HG02981 (cell line): ENCODE measurements around the gene GPLD1.
"Not testable (repeated sequence)": the region's sequence is repeated elsewhere in the genome, so short reads cannot be mapped to it uniquely, and the experiment has no call there.

Experiments
- ATAC-seq: cut with Tn5 transposase; IDR thresholded peaks from one replicate; pipeline ENCODE4 v1.9.1; 2021; ENCODE audit warnings: mild to moderate bottlenecking, moderate library complexity; ENCODE audit not compliant: unreplicated experiment

GPLD1 gene

GRCh38 chr6:24489470-24489869 is at the start of gene GPLD1:
Gene GPLD1 (minus strand): TSS chr6:24489578. CDS start chr6:24489511, 67 bp downstream.
- ATAC-seq = no peak

- ATAC-seq = no peak
Observed at GRCh38 chr6:24537771-24538385, 48.5 kb upstream of the GPLD1 start.

GRCh38 chr6:24537082-24537699 is 47.8 kb upstream of the GPLD1 start:
- no peak for ATAC-seq

- ATAC-seq = no peak
Observed at GRCh38 chr6:24536466-24536865, 47.1 kb upstream of the GPLD1 start.

- ATAC-seq = no peak
Observed at GRCh38 chr6:24535210-24535609, 45.8 kb upstream of the GPLD1 start.

- ATAC-seq = no peak
Observed at GRCh38 chr6:24534329-24534728, 45.0 kb upstream of the GPLD1 start.

- no peak for ATAC-seq
Observed at GRCh38 chr6:24529985-24530384, 40.6 kb upstream of the GPLD1 start.

- ATAC-seq = no peak
Observed at GRCh38 chr6:24524805-24525204, 35.4 kb upstream of the GPLD1 start.

GRCh38 chr6:24524329-24524728 is 35.0 kb upstream of the GPLD1 start:
- ATAC-seq = no peak

- peak; percentile 35 for ATAC-seq
Observed at GRCh38 chr6:24522228-24523176, 33.1 kb upstream of the GPLD1 start.

- ATAC-seq = peak; percentile 57
Observed at GRCh38 chr6:24520929-24521546, 31.7 kb upstream of the GPLD1 start.

- peak; percentile 71 for ATAC-seq
Observed at GRCh38 chr6:24517659-24518543, 28.5 kb upstream of the GPLD1 start.

GRCh38 chr6:24513602-24514001 is 24.2 kb upstream of the GPLD1 start:
- no peak for ATAC-seq

GRCh38 chr6:24511976-24512375 is 22.6 kb upstream of the GPLD1 start:
- not testable (repeated sequence) for ATAC-seq

GRCh38 chr6:24506814-24507520 is 17.6 kb upstream of the GPLD1 start:
- ATAC-seq = no peak

- no peak for ATAC-seq
Observed at GRCh38 chr6:24504649-24505586, 15.5 kb upstream of the GPLD1 start.

GRCh38 chr6:24504287-24504648 is 14.9 kb upstream of the GPLD1 start:
- no peak for ATAC-seq

- no peak for ATAC-seq
Observed at GRCh38 chr6:24501914-24502313, 12.5 kb upstream of the GPLD1 start.

GRCh38 chr6:24501374-24501773 is 12.0 kb upstream of the GPLD1 start:
- ATAC-seq = no peak
